ENCODE measurements around the gene PLEKHA8.

The PLEKHA8 gene

GRCh38 chr7:30144657-30145306 lies 116.6 kb downstream of the PLEKHA8 start:
- H3K4me3 ChIP-seq (ENCODE audit: low read depth, low read length): no peak overlapping the region
- no peak for DNase-seq (ENCODE audit: low read depth)
- no peak for TF ChIP-seq CTCF (IDR thresholded peaks at IDR 0.05; ENCODE audit: control insufficient read depth, extremely low read depth, insufficient read depth)

- H3K4me3 ChIP-seq (ENCODE audit: low read depth, low read length): no peak overlapping the region
- no peak for DNase-seq (ENCODE audit: low read depth)
- TF ChIP-seq CTCF (IDR thresholded peaks at IDR 0.05; ENCODE audit: control insufficient read depth, extremely low read depth, insufficient read depth): no peak
Observed at GRCh38 chr7:30145426-30145970, 117.3 kb downstream of the PLEKHA8 start.

GRCh38 chr7:30146127-30146612 lies 118.0 kb downstream of the PLEKHA8 start:
- no peak overlapping the region for H3K4me3 ChIP-seq (ENCODE audit: low read depth, low read length)
- no peak for TF ChIP-seq CTCF (IDR thresholded peaks at IDR 0.05; ENCODE audit: control insufficient read depth, extremely low read depth, insufficient read depth)
- no peak for DNase-seq (ENCODE audit: low read depth)

GRCh38 chr7:30147223-30147622 lies 119.0 kb downstream of the PLEKHA8 start:
- DNase-seq (ENCODE audit: low read depth): no peak
- no peak overlapping the region for H3K4me3 ChIP-seq (ENCODE audit: low read depth, low read length)
- TF ChIP-seq CTCF (IDR thresholded peaks at IDR 0.05; ENCODE audit: control insufficient read depth, extremely low read depth, insufficient read depth): no peak

- no peak for TF ChIP-seq CTCF (IDR thresholded peaks at IDR 0.05; ENCODE audit: control insufficient read depth, extremely low read depth, insufficient read depth)
- DNase-seq (ENCODE audit: low read depth): no peak
- H3K4me3 ChIP-seq (ENCODE audit: low read depth, low read length): no peak overlapping the region
Observed at GRCh38 chr7:30147785-30148184, 119.6 kb downstream of the PLEKHA8 start.

- DNase-seq (ENCODE audit: low read depth): no peak
- no peak overlapping the region for H3K4me3 ChIP-seq (ENCODE audit: low read depth, low read length)
- TF ChIP-seq CTCF (IDR thresholded peaks at IDR 0.05; ENCODE audit: control insufficient read depth, extremely low read depth, insufficient read depth): no peak
Observed at GRCh38 chr7:30148426-30148825, 120.2 kb downstream of the PLEKHA8 start.
